ENCODE measurements around the gene SLC9A9.

GRCh38 chr3:143629726-143630125 is 218.5 kb downstream of the SLC9A9 start:
- TF ChIP-seq CTCF (IDR thresholded peaks at IDR 0.05): no peak
- TF ChIP-seq POLR2A (IDR thresholded peaks at IDR 0.05; ENCODE audit: low read depth): no peak
- TF ChIP-seq EP300 (IDR thresholded peaks at IDR 0.05): no peak
- TF ChIP-seq POLR2AphosphoS5 (IDR thresholded peaks at IDR 0.05): no peak

All from esophagus muscularis mucosa (tissue), 4 donors.